H1 (cell line): ENCODE results near the gene IRS1. TPM values are rescaled to one million over a fixed set of nuclear protein-coding genes. Genes with fewer than 3 reads are reported as not detected.

ENCODE experiments used
- CTCF ChIA-PET: fragments of 300-600 bp; sonication (Branson Sonifier 250); formaldehyde crosslinking; loops from one replicate; lab custom pipeline; 2021; ENCODE audit not compliant: partially characterized antibody; lab: Charles Lee
- POLR2A ChIA-PET: fragments of 300-600 bp; sonication (Branson Sonifier 250); formaldehyde crosslinking; loops from one replicate; lab custom pipeline; 2021; ENCODE audit warnings: inconsistent platforms; ENCODE audit not compliant: partially characterized antibody; lab: Charles Lee
- DNase-seq, 2 experiments: peaks; one replicate each; pipeline versions ENCODE4 v3.0.0 to v3.0.0-alpha.2; 2010 to 2022; ENCODE audit warnings: low spot score in 2 of 2, low read depth in 1 of 2, mixed read lengths in 1 of 2
- FAIRE-seq: peaks from 2 replicates; lab custom pipeline; 2011; peaks lifted over from hg19 to GRCh38; lab: Jason Lieb, UNC
- H2AFZ ChIP-seq: 2 replicates; pipeline ENCODE4 v1.8.1; 2012; ENCODE audit warnings: low read length, inconsistent platforms
- H2AK5ac ChIP-seq: 2 replicates; pipeline ENCODE4 v1.6.1; 2013; ENCODE audit warnings: low read depth, low read length
- H2BK120ac ChIP-seq: replicated peaks from 2 replicates; pipeline ENCODE3; 2013; ENCODE audit warnings: low read depth, low read length, inconsistent platforms
- H2BK12ac ChIP-seq: 2 replicates; pipeline ENCODE4 v1.6.1; 2013; ENCODE audit warnings: low read depth, low read length
- H2BK15ac ChIP-seq: 2 replicates; pipeline ENCODE4 v1.6.1; 2013; ENCODE audit warnings: low read length
- H2BK20ac ChIP-seq: 2 replicates; pipeline ENCODE4 v1.6.1; 2013; ENCODE audit warnings: low read length
- H2BK5ac ChIP-seq: 2 replicates; pipeline ENCODE4 v1.6.1; 2013; ENCODE audit warnings: low read depth, low read length
- H3K14ac ChIP-seq: 2 replicates; pipeline ENCODE4 v1.6.1; 2013; ENCODE audit warnings: inconsistent platforms; ENCODE audit not compliant: insufficient read length
- H3K18ac ChIP-seq: 2 replicates; pipeline ENCODE4 v1.6.1; 2013; ENCODE audit warnings: low read length; ENCODE audit errors: extremely low read depth
- H3K23ac ChIP-seq: 2 replicates; pipeline ENCODE4 v1.6.1; 2013; ENCODE audit warnings: inconsistent platforms; ENCODE audit not compliant: insufficient read length
- H3K23me2 ChIP-seq: 2 replicates; pipeline ENCODE4 v1.6.1; 2013; ENCODE audit warnings: low read depth, low read length
- H3K27ac ChIP-seq: 2 replicates; pipeline ENCODE4 v1.6.1; 2011; ENCODE audit warnings: low read depth, low read length, inconsistent platforms
- H3K27me3 ChIP-seq, 4 experiments: replicated peaks in 1 of 4; 1 replicate in 1 of 4; 2 replicates in 3 of 4; pipeline versions ENCODE4 v1.6.1 to v1.8.1; 2011 to 2013; ENCODE audit warnings: low read length in 3 of 4, mild to moderate bottlenecking in 3 of 4, inconsistent platforms in 2 of 4, mixed read lengths in 2 of 4, moderate library complexity in 1 of 4; ENCODE audit not compliant: control insufficient read depth in 3 of 4, insufficient read depth in 3 of 4; ENCODE audit errors: extremely low read depth in 1 of 4
- H3K36me3 ChIP-seq, 4 experiments: 2 replicates each; pipeline versions ENCODE4 v1.6.1 to v1.8.1; 2011 to 2013; ENCODE audit warnings: mild to moderate bottlenecking in 4 of 4, low read length in 3 of 4, moderate library complexity in 2 of 4, control low read depth in 1 of 4, inconsistent platforms in 1 of 4; ENCODE audit not compliant: insufficient read depth in 4 of 4, control insufficient read depth in 2 of 4
- H3K4ac ChIP-seq: replicated peaks from 2 replicates; pipeline ENCODE3; 2013; ENCODE audit warnings: low read length, low read depth, mixed read lengths, inconsistent platforms; ENCODE audit not compliant: insufficient read length
- H3K4me1 ChIP-seq, 4 experiments: replicated peaks in 1 of 4; 1 replicate in 1 of 4; 2 replicates in 3 of 4; pipeline versions ENCODE4 v1.6.1 to v1.8.1; 2011 to 2013; ENCODE audit warnings: low read length in 3 of 4, inconsistent platforms in 2 of 4, mixed read lengths in 1 of 4; ENCODE audit not compliant: insufficient read depth in 4 of 4, control insufficient read depth in 3 of 4
- H3K4me2 ChIP-seq, 2 experiments: 2 replicates each; pipeline versions ENCODE4 v1.6.1 to v1.8.1; 2011 to 2013; ENCODE audit warnings: low read depth in 2 of 2, low read length in 2 of 2, control low read depth in 1 of 2, inconsistent platforms in 1 of 2, mild to moderate bottlenecking in 1 of 2; ENCODE audit not compliant: insufficient read depth in 1 of 2
- H3K4me3 ChIP-seq, 4 experiments: fragments of 200-600, 300-600 bp in 1 of 4; sonication (generic), shearing (Covaris generic), sonication (Bioruptor Twin) in 1 of 4; 2 replicates each; pipeline versions ENCODE4 v1.5.1 to v1.8.1; 2011 to 2016; ENCODE audit warnings: low read length in 4 of 4, low read depth in 3 of 4, control low read depth in 2 of 4, inconsistent platforms in 2 of 4, mild to moderate bottlenecking in 2 of 4, mixed read lengths in 1 of 4, moderate library complexity in 1 of 4; ENCODE audit not compliant: insufficient read depth in 2 of 4; ENCODE audit errors: extremely low read depth in 1 of 4
- H3K56ac ChIP-seq: replicated peaks from 2 replicates; pipeline ENCODE3; 2013; ENCODE audit warnings: low read depth, mild to moderate bottlenecking, mixed read lengths, low read length, inconsistent platforms; ENCODE audit not compliant: insufficient read length
- H3K79me1 ChIP-seq: 2 replicates; pipeline ENCODE4 v1.6.1; 2013; ENCODE audit warnings: low read depth, low read length, control low read depth
- H3K79me2 ChIP-seq, 2 experiments: 2 replicates each; pipeline versions ENCODE4 v1.6.1 to v1.8.1; 2012 to 2013; ENCODE audit warnings: low read length in 2 of 2, mild to moderate bottlenecking in 2 of 2, inconsistent platforms in 1 of 2; ENCODE audit not compliant: insufficient read depth in 2 of 2, control insufficient read depth in 1 of 2
- H3K9ac ChIP-seq, 4 experiments: replicated peaks in 1 of 4; 1 replicate in 1 of 4; 2 replicates in 3 of 4; pipeline versions ENCODE4 v1.6.1 to v1.8.1; 2011 to 2013; ENCODE audit warnings: low read depth in 3 of 4, low read length in 3 of 4, control low read depth in 2 of 4, mild to moderate bottlenecking in 2 of 4, moderate library complexity in 2 of 4, inconsistent platforms in 1 of 4; ENCODE audit errors: extremely low read depth in 1 of 4
- H3K9me3 ChIP-seq, 2 experiments: 2 replicates each; pipeline versions ENCODE4 v1.6.1 to v1.8.1; 2012 to 2013; ENCODE audit warnings: mild to moderate bottlenecking in 2 of 2, moderate library complexity in 2 of 2, control low read depth in 1 of 2, inconsistent platforms in 1 of 2, low read depth in 1 of 2, low read length in 1 of 2, mixed read lengths in 1 of 2; ENCODE audit not compliant: insufficient read depth in 2 of 2
- H4K20me1 ChIP-seq, 2 experiments: replicated peaks in 1 of 2; 2 replicates each; pipeline versions ENCODE3 to v1.8.1; 2011 to 2013; ENCODE audit warnings: inconsistent platforms in 2 of 2, low read length in 2 of 2, mild to moderate bottlenecking in 1 of 2; ENCODE audit not compliant: insufficient read depth in 2 of 2, control insufficient read depth in 1 of 2
- H4K5ac ChIP-seq: 2 replicates; pipeline ENCODE4 v1.6.1; 2013; ENCODE audit warnings: low read length, low read depth, mixed read lengths, inconsistent platforms; ENCODE audit not compliant: insufficient read length
- H4K8ac ChIP-seq: 2 replicates; pipeline ENCODE4 v1.8.0; 2013; ENCODE audit warnings: mild to moderate bottlenecking, moderate library complexity, low read length, inconsistent platforms; ENCODE audit not compliant: insufficient read depth; ENCODE audit errors: extremely low read depth
- H4K91ac ChIP-seq: replicated peaks from 2 replicates; pipeline ENCODE3; 2013; ENCODE audit warnings: low read length, mixed read lengths, inconsistent platforms; ENCODE audit not compliant: insufficient read length
- WGBS, 2 experiments: shearing (Covaris generic) in 1 of 2; methylation state at CpG; one replicate each; pipeline versions ENCODE4 v1.1.6 to v1.1.7; 2013 to 2015; ENCODE audit warnings: low lambda C conversion rate in 2 of 2, mixed read lengths in 2 of 2, inconsistent platforms in 1 of 2, low coverage in 1 of 2, missing lambda C conversion rate in 1 of 2; ENCODE audit not compliant: insufficient replicate concordance in 2 of 2, insufficient coverage in 1 of 2, insufficient read length in 1 of 2; ENCODE audit errors: extremely low coverage in 1 of 2, missing lambda C conversion rate in 1 of 2; 5-methylcytosine and 5-hydroxymethylcytosine counted together
- polyA plus RNA-seq, 7 experiments: library from polyadenylated mRNA; depleted of rRNA in 3 of 7; stranded (reverse) in 5 of 7; unstranded in 2 of 7; fragments of >200 nt in 5 of 7; fragments of 200-250 nt in 2 of 7; gene quantifications; 1 replicate in 5 of 7; 2 replicates in 1 of 7; 4 replicates in 1 of 7; pipeline versions ENCODE4 v1.2.1 to v1.2.3, GENCODE V29; 2011 to 2013; ENCODE audit warnings: missing spikeins in 2 of 7, mixed read lengths in 2 of 7
- total RNA-seq: library from RNA; stranded (reverse); fragmentation: NEBNext Ultra II Directional; extraction: Animal tissue kit (Norgen Biotek cat#: 25700); gene quantifications from 2 replicates; pipeline ENCODE4 v1.2.1, GENCODE V29; 2021

Gene IRS1
- total and polyA plus RNA-seq, 2 of the 8 experiments (the other 6 are each of a cell fraction or from before 2014, with no cell fraction given): 9.1 to 26.9 TPM

DNA sequence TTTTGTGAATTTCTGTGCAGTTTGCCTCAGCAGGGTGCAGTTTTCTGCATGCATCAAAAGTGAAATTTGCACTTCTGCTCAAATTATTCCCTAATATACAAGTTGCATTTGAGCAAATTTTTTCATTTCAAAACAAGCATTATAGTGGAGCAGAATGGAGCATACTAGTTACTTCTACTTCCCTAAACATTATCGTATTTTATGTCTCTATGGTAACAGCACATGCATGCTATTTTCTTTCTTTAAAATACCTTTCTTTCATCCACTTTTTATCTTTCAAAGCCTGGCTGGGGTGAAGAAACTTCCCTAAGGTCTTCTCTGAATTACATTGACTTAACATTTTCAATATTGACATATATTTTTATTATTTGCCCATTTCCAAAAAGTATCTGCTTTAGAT, 47.5 kb upstream of the IRS1 start:
- Histone ChIP-seq H3K4ac (no peak overlapping the region), H2BK15ac (no peak overlapping the region), H3K4me3 (no peak overlapping the region), H2BK120ac (no peak overlapping the region), H3K36me3 (no peaks in the 10 kb centered on the region), H3K9ac (no peak overlapping the region), H3K79me2 (peaks cover 0 to 3% of the 10 kb centered on the region in 2 experiments; a peak in 2 of 4 replicates), H4K8ac (no peak overlapping the region), H4K5ac (no peak overlapping the region), H3K23me2 (no peaks in the 10 kb centered on the region; the same call in 1 of the 2 replicates), H2BK5ac (no peak overlapping the region), H3K4me1 (peaks cover 0 to 2% (median 0%) of the 10 kb centered on the region in 4 experiments; a peak in 1 of 7 replicates), H3K4me2 (no peak overlapping the region), H2BK20ac (no peak overlapping the region), H3K56ac (no peak overlapping the region), H4K91ac (no peak overlapping the region), H3K79me1 (no peaks in the 10 kb centered on the region), H3K14ac (no peak overlapping the region), H3K23ac (no peak overlapping the region), H3K27ac (no peak overlapping the region), H3K9me3 (no peaks in the 10 kb centered on the region), H4K20me1 (no peaks in the 10 kb centered on the region), H3K27me3 (no peaks in the 10 kb centered on the region), H2AK5ac (no peak overlapping the region), H3K18ac (no peak overlapping the region), H2AFZ (no peak overlapping the region), H2BK12ac (no peak overlapping the region)
- POLR2A ChIA-PET: interaction anchor here (1.3 to 1.8 kb wide), 3 partner anchors 8 to 14 kb away, joined by 4 read pairs; no protein-coding TSS in a partner anchor
- DNase-seq (no peak), FAIRE-seq (no peak)
- CTCF ChIA-PET: no interaction called here
- 90% methylated on average over 1 of the region's 1 CpG; no CpG with 5 or more reads in 1 of the 2 experiments for WGBS, 2 experiments
